Activated CD4-positive, CD25-positive, alpha-beta regulatory T cell treated with anti-CD3 and anti-CD28 coated beads, Interleukin-2, amount 50 U/mL, for 16 hours (primary cell): ENCODE data around the gene APOA4.
A peak's percentile ranks its signal among the peaks of the same experiment; 100 is the strongest.
"Not testable (repeated sequence)": the region's sequence is repeated elsewhere in the genome, so short reads cannot be mapped to it uniquely, and the experiment has no call there.

Source experiments
- DNase-seq: peaks from one replicate; pipeline ENCODE4 v3.0.0-alpha.2; 2020; ENCODE audit warnings: low read depth, low spot score

APOA4 gene

DNA sequence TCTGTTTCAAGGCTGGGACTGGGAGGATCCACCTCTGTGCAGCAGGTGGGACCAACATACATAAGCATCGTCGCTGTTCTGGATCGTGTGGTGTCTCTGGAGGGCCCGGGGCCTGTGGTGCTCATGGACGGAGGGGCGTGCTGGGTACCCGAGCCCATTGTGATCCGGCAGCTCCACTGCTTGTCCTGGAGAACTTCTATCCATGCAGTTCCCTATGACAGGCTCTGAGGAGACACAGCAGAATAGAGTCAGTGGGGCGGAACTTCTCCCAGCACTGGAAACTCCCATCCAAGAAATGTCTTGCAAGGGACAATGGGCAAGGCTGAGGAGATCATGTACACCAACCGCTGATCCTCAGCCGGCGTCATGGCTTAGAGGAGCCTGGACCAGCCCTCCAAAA is 26.0 kb upstream of the APOA4 start:
- no peak for DNase-seq

DNA sequence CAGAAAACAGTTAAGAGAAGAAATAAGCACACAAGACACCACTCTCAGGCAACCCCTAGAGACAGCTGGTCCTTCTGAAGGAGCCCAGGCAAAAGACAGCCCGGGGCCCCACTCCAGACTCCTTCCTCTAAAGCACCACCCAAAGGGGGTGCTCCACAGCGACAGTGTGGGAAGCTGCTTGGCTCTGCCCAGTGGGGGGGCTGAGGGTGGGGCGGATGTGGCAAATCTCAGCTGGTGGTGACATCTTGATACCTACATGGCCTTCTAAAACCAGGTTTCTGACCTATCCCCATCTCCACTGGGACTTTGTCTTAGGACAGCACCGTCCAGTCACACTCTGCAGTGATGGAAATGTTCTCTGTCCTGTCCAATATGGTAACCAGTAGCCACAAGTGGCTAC is 24.5 kb upstream of the APOA4 start:
- DNase-seq = no peak

- DNase-seq = no peak
These were observed 21.6 kb upstream of the APOA4 start for GRCh38 chr11:116844722-116845121.

GRCh38 chr11:116843661-116844060 is 20.6 kb upstream of the APOA4 start:
- no peak for DNase-seq

DNA sequence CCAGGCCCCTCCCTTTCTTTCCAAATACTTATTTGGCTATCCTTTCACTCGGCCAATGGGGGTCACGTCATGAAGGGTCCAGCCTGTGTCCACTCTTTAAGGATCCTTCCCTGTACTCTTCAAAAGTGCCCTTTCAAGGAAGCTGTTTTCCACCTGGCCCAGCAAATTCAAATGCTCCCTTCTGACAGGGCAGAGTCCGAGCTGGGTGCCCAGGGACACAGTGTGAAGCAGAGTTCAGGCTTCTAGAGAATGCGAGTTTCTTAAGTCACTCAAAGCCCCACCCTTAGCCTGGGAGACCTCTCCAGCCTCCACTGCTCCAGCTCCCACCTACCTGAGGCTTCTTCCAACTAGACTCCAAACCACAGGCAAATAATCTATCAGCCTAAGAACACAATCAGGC is 19.8 kb upstream of the APOA4 start:
- DNase-seq = no peak

DNA sequence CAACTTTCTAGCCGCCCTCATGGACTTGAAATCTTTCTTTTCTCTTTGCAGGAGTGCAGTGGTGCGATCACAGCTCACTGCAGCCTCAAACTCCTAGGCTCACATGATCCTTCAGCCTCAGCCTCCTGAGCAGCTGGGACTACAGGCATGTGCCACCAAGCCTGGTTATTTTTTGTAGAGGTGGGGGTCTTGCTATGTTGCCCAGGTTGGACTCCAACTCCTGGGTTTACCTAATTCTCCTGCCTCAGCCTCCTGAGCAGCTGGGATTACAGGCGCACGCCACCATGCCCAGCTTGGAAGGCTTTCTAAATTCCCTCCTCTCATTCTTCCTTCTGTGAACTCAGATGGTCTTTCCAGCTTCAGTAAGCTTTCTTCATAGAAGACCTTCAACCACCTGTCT is 19.0 kb upstream of the APOA4 start:
- DNase-seq = no peak

DNA sequence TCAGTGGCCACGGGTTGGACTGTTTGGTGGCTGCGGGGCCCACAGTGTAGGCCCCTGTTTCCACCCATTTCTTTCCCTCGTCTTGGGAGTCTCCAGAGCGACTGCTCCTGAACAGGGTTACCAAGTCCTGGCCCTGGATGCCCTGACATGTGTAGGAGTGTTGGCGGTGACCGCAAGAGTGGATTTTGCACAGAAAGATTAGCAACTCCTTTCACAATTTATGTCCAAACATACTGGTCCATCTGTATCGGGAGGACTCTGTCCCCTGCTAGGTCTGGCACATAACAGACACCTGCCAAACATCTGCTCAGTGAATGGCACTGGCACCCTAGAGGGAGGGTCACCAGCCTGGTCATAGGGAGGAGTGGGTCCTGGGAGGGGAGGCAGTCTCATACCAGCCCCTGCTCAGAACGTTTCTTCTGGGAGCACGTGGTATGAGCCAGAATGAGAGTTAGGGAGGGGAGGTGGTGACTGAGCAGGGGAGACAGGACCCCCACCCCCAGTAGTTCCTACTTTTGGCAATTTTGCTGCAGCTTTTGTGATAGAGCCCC is 17.7 kb upstream of the APOA4 start:
- DNase-seq = no peak

DNA sequence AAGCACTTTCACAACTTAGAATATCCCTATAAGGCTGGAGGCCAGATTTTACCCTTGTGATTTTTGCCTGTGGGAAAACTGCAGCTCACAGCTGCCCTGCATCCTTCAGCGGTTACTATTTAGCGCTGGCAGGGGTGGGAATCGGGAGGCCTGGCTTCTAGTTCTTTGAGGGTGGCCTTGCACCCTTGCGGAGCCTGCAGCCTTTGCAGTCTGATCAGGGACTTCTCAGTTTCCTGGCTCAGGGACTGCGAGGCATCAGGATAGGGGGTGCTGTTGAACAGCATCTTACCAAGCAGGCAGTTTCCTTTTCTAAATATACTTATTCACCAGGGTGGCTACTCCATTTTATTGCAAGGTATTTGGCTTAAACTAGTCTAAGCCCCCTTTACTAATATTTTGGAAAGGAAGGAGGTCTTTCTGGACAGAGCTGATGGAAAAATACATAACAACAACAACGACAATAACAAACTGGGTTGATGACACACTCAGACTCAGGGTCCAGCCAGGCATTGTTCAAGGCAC is 17.2 kb upstream of the APOA4 start:
- DNase-seq = no peak

GRCh38 chr11:116838321-116839084 is 15.4 kb upstream of the APOA4 start:
- DNase-seq = no peak

- no peak for DNase-seq
These were observed 14.4 kb upstream of the APOA4 start, which contains the start of gene APOA1 for GRCh38 chr11:116837231-116838091. Gene APOA1, minus strand, starts transcription at chr11:116837622. Its CDS starts 235 bp downstream, at chr11:116837387.

DNA sequence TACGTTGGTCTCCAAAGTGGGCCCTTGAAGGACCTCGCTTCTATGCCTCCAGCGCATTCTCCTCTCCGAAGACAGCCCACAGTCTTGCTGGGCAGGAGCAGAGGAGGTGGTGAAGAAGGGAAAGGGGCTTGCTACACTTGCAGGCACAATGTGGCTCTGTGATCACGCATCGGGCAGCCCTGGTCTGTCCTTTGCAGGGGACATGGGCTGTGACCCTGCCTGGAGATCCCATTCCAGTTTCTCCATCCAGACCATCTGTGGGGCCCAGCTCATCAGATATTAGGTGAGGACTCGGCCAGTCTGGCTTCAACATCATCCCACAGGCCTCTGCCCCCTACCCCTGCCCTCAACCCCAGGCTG is 13.5 kb upstream of the APOA4 start:
- no peak for DNase-seq

GRCh38 chr11:116835791-116836631 is 12.9 kb upstream of the APOA4 start:
- peak; percentile 50 for DNase-seq

- DNase-seq = no peak
These were observed 12.1 kb upstream of the APOA4 start for GRCh38 chr11:116835042-116835772.

DNA sequence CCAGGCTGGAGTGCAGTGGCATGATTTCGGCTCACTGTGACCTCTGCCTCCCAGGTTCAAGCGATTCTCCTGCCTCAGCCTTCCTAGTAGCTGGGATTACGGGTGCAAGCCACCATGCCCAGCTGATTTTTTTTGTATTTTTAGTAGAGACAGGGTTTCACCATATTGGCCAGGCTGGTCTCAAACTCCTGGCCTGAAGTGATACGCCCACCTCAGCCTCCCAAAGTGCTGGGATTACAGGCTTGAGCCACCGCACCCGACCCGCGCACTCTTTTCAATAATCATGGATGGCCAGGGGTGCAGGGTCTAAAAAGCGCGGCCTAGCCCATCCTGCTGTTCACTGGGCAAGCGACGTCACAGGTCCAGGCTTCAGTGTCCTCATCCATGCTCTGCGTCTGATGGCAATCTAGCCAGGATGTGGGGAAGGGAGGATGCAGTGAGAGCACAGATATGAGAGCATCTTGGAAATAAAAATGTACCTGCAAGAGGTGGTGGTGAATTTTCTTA is 11.5 kb upstream of the APOA4 start:
- not testable (repeated sequence) for DNase-seq

- no peak for DNase-seq
These were observed 10.9 kb upstream of the APOA4 start for GRCh38 chr11:116833816-116834534.

GRCh38 chr11:116833491-116833815 is 10.3 kb upstream of the APOA4 start:
- DNase-seq = no peak

DNA sequence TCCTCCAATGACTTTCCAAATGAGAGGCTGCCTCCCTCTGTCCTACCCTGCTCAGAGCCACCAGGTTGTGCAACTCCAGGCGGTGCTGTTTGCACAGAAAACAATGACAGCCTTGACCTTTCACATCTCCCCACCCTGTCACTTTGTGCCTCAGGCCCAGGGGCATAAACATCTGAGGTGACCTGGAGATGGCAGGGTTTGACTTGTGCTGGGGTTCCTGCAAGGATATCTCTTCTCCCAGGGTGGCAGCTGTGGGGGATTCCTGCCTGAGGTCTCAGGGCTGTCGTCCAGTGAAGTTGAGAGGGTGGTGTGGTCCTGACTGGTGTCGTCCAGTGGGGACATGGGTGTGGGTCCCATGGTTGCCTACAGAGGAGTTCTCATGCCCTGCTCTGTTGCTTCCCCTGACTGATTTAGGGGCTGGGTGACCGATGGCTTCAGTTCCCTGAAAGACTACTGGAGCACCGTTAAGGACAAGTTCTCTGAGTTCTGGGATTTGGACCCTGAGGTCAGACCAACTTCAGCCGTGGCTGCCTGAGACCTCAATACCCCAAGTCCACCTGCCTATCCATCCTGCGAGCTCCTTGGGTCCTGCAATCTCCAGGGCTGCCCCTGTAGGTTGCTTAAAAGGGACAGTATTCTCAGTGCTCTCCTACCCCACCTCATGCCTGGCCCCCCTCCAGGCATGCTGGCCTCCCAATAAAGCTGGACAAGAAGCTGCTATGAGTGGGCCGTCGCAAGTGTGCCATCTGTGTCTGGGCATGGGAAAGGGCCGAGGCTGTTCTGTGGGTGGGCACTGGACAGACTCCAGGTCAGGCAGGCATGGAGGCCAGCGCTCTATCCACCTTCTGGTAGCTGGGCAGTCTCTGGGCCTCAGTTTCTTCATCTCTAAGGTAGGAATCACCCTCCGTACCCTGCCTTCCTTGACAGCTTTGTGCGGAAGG is 9.5 kb upstream of the APOA4 start:
- no peak for DNase-seq

GRCh38 chr11:116831790-116832349 is 8.8 kb upstream of the APOA4 start:
- DNase-seq = no peak
